GM18907 (cell line): ENCODE measurements around the gene SLBP.

Source experiments
- ATAC-seq: cut with Tn5 transposase; IDR thresholded peaks from one replicate; pipeline ENCODE4 v1.9.1; 2021; ENCODE audit warnings: mild to moderate bottlenecking, moderate library complexity; ENCODE audit not compliant: unreplicated experiment

The SLBP gene

DNA sequence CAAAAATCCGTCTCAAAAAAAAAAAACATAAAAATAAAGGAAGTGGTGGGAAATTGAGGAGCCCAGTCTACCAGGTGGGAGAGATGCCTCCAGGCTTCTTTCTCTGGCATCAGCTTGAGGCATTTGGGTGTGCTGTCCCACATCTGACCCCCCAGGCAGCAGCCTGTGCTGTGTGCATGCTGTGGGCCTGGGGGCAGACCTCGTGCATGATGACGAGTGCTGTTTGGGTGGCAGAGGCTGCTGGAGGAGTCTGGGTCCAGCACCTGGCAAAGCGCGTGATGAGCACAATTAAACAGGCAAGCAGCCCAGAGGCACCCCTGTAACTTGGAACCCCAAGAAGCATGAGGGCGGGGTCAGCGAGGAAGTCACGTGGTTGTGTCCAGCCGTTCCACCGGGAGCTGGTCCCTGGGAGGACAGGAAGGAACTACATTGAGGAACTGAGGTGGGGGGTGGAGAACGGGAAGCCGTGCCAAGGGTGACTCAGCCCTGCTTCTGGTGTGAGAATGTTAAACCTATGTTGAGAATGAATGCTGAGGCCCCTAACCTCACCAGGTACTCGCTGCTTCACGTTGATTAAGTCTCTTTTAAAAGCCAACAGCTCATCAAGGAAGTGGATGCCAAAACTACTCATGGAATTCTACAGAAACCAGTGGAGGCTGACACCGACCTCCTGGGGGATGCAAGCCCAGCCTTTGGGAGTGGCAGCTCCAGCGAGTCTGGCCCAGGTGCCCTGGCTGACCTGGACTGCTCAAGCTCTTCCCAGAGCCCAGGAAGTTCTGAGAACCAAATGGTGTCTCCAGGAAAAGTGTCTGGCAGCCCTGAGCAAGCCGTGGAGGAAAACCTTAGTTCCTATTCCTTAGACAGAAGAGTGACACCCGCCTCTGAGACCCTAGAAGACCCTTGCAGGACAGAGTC lies 15.3 kb upstream of the SLBP start:
- ATAC-seq: no peak

DNA sequence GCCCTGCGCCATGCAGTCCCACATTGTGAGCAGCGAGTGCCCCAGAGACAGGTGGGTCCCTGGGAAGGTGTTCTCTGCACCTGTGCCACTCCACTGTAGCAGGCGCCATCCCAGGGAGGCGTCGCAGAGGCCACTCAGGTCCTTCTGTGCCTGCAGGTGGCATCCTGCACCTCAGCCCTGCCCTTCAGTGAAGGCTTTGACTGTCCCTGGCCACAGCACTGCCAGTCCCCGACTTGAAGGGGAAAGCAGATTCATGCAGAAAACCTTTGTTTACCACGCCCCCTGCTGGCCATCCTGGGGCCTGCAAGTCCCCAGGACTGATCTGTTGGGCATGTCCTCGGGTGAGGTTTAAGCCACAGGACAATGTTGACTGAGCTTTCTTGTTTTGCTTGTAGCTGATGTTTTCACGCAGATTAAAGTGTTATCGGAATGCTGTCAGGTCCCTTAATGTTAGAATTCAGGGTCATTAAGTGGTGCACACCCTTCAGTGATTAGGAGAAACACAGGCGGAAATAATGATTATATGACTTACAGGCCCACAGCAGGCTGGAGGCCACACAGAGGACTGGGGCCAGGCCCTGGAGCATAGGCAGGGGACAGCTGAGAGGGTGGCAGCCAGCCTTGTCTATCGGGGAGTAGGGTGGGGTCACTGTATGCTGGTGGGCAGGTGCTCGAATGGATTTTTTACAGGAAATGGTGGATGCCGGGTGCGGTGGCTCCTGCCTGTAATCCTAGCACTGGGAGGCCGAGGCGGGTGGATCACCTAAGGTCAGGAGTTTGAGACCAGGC lies 14.2 kb upstream of the SLBP start:
- ATAC-seq: peak; percentile 29

DNA sequence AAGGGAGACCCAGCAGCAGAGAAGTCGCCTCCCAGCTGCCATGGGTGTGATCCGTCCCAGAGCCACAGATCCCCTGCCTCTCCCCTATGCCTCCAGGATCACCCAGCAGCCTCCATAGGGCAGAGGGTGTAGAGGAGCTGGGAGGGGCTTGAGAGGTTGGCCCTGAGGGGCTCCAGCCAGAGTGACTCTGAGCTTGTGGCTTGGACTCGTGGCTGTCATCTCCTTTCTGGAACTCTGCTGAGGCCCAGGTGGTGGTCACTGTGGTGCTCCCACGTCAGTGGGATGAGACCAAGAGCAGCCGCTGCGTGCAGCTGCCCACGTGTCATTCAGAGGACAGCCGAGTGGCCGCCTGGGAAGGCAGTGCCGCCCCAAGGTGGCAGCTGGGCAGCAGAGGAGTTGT lies 13.4 kb upstream of the SLBP start:
- no peak for ATAC-seq

DNA sequence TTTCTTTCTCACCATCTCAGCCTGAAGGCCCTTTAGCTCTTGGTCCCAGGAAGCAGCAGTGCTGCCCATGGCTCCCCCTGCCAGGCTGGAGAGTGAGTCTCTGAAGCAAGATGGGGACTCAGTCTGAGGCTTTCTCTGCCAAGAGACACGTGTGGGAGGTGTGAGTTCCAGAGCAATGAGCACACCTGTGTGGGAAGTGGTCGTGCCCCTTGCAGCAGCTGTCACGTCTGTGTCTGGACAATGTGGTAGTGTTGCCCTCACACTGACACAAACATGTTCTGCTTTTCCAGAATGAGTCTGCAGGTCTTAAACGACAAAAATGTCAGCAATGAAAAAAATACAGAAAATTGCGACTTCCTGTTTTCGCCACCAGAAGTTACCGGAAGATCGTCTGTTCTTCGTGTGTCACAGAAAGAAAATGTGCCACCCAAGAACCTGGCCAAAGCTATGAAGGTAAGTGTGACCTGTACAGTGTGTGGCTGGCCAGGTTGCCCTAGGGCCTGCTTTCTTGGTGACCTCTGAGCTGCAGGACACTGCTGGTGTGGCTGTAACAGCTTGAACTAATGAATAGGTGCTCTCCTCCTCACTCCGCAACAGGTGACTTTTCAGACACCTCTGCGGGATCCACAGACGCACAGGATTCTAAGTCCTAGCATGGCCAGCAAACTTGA lies 11.1 kb upstream of the SLBP start:
- ATAC-seq: no peak

DNA sequence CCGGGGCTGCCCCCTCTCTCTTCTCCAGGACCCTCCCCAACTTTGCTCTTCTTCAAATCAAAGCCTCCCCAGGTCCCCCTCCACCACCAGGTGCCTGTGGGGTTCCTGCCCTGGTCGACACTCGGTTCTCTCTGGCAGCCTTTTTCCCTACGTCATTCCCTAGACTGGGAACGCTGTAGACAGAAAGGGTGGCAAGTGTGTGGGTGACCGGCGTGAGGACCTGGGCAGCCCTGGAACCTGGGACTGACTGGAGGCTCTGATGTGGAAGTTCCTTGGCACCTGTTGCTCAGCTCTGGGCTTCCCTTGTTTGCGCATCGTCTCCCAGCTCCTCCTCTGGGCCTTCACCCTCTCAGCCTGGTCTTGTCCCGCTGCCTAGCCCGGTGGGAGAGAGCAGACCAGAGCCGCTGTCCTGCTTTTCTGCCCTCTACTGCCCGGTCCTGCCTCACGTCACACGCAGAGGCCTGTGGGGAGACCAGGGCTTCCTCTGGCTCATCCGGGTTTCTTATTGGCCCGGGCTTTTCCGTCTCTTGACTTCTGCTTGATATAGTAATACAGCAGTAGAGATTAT lies 10.5 kb upstream of the SLBP start:
- ATAC-seq: no peak

DNA sequence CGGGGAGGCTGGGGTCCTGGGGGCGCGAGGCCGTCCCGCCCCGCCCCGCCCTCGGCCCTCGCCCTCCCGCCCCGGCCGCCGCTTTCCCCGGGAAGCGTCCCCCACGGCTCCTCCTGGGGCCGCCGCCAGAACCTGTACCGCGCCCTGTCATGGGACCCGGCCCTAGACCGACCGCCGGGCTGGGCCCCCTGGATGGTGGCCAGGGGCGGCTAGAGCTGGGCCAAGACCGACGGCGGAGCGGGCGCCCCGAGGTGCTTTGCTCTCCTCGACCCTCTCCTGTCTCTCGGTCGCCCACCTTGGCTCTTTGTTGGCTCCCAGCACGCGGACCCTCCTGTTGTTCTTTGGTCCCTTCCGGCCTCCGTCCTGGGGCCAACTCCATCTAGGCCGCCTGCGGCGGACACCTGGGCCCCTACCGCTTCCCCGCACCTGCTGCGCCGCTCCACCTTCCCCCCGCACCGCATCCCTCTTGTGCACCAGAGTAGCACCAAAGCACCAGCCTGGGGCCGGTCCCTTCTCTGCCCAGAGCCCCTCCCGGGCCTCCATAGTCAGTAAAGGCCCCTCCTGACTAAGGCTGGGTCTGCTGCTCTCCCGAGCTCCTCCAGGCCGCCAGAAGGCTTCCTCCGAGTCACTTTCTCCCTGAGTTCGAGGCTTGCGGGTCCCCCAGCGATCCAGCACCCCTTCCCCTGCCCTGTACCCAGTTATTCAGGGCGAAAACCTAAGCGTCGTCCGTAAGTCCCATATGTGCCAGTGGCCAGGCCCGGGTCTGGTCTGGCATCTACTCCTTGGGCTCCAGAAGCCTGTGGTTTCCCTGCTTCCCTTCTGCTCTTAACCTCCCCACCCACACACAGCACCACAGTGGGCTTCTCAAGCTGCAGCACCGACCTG lies 9.8 kb upstream of the SLBP start:
- ATAC-seq: no peak

DNA sequence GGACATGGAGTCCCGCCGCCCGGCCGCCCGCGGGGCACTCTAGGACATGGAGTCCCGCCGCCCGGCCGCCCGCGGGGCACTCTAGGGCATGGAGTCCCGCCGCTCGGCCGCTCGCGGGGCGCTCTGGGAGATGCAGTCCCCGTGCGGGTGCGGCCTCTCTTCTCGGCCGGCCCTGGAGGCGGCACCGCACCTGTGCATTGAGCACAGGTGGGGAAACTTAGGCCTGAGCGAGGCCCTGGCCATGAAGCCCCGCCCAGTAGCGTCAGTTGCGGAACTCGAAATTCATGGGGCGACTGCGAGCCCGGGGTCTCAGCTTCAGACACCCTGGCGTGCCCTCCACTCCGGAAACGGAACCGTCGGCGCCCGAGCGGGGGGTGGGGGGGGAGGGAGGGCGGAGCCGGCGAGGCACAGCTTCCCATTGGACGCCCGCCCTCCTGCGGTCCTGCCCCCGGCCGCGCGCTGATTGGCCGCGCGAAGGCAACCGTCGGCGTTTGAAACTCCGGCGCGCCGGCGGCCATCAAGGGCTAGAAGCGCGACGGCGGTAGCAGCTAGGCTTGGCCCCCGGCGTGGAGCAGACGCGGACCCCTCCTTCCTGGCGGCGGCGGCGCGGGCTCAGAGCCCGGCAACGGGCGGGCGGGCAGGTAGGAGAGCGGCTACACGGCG lies 9.0 kb upstream of the SLBP start, which contains the start of the genes TACC3 and TMEM129:
TACC3 (plus strand) TSS at position 519 of the 663 bp plus-strand sequence. CDS start 1,901 bp downstream, outside the sequence.
TMEM129 (minus strand) TSS at position 321 of the 663 bp plus-strand sequence. CDS start 486 bp downstream, outside the sequence.
- ATAC-seq: peak; percentile 75

DNA sequence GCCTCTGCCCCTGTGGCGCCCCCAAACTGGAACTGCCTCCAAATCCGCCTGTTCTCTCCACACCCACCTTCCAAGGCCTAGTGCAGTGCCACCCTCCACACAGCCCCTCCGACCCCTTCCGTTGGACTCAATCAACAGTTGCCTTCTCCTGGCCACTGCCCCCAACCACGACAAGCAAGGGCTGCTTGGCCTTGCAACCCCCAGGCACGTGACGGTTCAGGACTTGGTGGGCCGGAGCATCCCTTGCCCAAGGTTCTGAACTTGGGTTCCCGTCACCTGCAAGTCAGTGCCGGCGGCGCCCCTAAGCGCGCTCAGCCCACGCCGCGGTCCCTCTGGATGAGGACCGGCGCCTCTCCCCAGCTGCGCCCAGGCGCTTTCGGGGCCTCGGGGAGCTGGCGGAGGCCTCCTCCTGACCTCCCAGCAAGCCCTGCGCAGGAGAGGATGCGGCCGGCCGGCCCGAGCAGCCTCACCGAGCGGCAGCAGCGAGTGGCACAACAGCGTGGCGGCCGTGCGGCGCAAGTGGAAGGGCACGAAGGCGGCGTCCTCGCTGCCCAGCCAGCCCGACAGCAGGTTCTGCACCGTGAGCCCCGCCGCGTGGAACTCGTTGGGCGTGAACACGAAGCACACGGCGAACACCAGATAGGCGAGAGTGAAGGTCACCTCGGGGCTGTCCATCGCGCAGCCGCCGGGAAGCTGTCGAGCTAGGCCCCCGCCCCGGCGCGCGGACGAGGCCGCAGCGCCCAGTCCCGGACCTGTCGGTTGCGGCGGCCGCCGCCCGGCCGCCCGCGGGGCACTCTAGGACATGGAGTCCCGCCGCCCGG lies 8.3 kb upstream of the SLBP start:
- peak; percentile 18 for ATAC-seq

DNA sequence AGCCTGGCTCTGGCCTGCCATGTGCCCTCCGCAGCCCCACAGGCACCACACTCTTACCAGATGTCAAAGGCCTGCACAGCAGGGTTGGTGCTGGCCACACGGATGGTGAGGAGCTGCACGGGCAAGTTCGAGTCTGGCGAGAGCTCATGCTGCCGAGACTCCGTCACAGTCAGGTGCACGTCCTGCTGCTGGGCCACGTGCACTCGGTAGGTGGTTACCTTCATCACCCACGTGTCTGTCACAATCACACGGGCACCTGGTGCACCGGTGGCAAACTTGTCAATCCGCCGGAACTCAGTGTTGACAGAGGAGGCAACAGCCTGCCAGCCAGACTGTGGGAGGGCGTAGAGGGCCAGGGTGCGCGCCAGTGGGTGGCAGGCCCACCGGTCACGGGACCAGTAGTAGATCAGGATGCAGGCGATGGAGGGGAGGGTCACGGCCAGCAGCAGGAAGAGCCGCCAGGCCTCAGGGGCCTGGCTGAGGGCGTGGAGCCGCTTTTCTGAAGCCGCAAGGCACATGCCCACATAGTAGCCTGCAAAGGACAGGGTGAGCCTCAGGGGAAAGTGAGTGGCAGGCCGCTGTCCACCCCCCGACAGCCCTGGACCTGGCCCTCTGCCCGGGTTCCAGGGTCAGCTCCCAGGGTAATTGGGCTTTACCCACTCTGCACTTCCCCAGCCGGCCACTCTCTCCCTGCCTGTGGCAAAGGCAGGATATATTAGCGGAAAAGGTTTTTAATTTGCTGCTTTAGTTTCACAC lies 6.2 kb upstream of the SLBP start:
- ATAC-seq: no peak

DNA sequence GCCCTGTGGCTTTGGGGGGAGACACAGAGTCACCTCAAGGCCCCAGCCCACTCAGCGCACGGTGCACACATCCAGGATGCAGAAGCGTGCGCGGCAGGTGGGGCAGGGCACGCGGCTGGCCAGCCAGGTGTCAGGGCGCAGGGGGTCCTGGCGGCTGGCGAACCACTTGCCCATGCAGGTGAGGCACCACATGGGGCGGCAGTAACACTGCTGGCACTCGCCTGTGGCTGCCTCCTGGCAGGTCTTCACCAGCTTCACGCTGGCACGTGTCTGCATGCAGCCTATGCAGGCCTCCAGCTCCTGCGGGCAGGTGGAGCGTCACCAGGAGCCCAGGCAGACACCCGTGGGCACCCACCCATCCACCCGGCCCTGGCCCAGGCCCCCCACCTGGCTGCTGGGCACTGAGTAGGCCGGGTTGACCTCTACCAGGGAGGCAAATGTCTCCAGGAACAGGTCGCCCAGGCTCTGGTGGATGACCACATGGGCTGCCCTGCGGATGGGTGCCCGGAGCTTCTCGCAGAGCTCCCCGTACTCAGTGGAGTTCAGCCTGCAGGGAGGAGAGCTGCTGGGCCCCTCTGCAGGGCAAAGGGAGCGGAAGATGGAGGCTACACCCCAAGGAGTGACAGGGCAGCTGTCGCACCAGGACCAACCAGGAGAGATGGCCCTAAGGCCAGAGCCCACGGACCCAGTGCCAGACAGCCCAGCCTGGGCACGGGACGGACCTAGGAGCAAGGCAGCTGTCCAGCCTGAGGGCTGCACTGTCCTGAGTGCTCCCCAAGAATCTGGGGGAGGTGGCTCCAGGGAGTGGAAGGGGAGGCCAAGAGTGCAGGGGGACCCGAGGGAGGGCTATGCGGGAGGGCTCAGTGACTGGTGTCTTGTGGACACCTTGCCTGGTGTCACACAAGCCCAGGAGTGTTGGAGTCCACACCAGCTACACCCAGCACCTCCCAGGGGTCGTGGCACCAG lies 5.3 kb upstream of the SLBP start:
- ATAC-seq: no peak

DNA sequence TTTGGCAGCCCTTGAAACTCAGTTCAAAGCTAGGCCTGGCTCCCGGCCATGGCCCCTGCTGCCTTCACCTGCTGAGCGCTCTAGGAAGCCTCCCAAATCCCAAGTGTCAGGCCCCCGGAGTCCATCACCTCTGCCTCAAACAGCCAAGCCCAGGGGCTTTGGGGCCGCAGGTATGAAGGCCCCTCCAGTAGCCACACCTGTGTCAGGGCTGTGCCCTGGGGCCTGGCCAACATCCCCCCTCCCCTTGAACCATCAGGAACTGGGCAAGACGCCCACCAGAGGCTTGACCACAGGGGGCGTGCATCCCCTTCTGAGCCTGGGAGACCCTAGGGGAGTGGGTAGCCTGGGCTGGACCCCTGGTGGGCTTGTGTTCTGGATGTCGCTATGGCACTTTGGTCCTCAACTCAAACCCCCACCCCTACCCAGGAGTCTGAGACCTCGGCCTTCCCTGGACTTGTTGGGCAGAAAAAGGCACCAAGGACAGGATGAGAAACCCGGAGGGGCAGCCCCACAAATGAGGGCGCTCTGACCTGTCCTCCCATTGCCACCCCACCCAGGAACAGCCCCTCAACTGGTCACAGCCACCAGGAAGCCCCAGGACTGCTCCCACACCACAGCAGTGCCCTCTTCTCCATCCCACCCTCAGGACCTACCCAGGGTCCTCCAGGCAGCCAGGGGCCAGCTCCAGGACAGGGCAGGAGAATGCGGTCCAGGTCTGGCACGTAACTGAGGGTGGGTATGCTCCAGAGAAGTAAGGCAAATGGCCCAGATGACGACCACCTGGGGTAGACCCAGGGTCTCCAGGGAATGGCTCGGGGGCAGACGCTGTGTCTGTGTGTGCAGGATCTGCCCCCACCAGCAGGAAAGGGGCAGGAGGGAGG lies 4.2 kb upstream of the SLBP start:
- no peak for ATAC-seq

DNA sequence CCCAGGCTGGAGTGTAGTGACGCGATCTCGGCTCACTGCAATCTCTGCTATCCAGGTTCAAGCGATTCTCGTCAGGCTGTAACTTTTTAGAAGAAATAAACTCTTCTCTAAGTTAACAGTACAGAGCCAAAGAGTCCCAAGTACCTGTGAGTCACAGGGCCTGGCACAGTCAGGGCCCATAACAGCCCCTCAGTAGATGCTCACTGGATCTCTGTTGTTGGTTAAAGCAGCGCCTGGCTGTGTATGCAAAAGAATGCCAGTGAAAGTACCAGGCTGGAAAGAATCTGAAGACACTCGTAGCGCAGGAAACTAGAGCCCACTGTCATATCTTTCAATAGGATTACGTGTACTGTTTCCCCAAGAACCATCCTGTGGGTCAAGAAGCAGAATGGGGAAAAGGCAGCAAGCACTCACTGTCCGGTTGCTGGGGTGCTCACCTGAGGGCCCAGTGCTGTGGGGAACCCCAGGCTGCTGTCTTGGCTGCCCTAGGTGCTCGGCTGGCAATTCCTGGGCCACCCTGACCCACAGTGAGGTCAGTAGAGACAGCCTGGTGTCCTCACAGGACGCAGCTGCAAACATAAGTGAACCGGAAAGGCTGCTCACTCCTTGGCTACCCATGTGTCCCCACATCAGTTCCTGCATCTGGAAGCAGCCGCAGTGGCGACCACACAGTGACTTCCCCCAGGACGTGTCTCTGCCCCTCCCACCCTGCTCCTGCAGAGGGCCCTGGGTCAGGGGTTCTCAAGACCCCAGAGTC lies 3.1 kb upstream of the SLBP start:
- no peak for ATAC-seq

DNA sequence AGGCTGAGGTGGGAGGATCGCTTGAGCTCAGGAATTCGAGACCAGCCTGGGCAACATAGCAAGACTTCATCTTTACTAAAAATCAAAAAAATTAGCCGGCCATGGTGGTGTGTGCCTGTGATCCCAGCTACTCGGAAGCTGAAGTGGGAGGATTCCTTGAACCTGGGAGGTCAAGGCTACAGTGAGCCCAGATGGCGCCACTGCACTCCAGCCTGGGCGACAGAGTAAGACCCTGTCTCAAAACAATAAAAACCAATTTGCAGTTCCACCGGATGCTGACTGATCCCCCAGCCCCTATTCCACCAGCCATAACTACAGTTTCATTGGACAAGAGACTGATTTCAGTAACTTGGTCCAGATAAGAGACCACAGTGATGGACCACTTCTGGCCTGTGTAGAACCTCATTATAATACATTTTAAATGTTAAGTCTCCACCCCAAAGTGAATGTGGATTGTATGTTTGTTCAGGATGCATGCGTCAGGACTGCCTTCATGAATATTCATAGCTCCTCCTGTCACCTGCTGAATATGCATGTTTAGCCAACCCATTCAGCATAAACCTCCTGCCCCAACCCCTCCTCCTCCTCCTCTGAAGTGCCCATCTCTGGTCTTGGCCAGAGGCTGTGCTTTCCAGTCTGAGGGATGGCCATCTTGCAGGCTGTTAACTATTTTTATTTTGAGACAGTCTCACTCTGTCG lies 2.3 kb upstream of the SLBP start:
- no peak for ATAC-seq
